Gastrocnemius medialis (tissue), 4 donors: ENCODE results near the gene MLN.

ENCODE experiments used
- POLR2A ChIP-seq, 2 donors: fragments of 450-650 bp; IDR thresholded peaks; one replicate each; pipeline ENCODE4 v1.6.1; 2017; ENCODE audit warnings: antibody characterized with exemption in 2 of 2, mild to moderate bottlenecking in 2 of 2, moderate library complexity in 2 of 2
- TF ChIP-seq, protein P1 (sequence below), 5 experiments: fragments of 450-650 bp in 3 of 5; fragments of 200-600 bp in 2 of 5; sonication (generic) in 2 of 5; IDR thresholded peaks in 4 of 5; conservative IDR thresholded peaks in 1 of 5; 1 replicate in 4 of 5; 2 replicates in 1 of 5; pipeline ENCODE4 v1.5.1; 2016 to 2019; ENCODE audit warnings: antibody characterized with exemption in 5 of 5, mild to moderate bottlenecking in 3 of 5, moderate library complexity in 3 of 5

GRCh38 chr6:33761581-33761921, 42.3 kb downstream of the MLN start:
- TF ChIP-seq, protein P1, sequence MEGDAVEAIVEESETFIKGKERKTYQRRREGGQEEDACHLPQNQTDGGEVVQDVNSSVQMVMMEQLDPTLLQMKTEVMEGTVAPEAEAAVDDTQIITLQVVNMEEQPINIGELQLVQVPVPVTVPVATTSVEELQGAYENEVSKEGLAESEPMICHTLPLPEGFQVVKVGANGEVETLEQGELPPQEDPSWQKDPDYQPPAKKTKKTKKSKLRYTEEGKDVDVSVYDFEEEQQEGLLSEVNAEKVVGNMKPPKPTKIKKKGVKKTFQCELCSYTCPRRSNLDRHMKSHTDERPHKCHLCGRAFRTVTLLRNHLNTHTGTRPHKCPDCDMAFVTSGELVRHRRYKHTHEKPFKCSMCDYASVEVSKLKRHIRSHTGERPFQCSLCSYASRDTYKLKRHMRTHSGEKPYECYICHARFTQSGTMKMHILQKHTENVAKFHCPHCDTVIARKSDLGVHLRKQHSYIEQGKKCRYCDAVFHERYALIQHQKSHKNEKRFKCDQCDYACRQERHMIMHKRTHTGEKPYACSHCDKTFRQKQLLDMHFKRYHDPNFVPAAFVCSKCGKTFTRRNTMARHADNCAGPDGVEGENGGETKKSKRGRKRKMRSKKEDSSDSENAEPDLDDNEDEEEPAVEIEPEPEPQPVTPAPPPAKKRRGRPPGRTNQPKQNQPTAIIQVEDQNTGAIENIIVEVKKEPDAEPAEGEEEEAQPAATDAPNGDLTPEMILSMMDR (IDR thresholded peaks at IDR 0.05 in 4 of 5, conservative IDR thresholded peaks at IDR 0.05 in 1 of 5): no peak
- no peak for TF ChIP-seq POLR2A (IDR thresholded peaks at IDR 0.05)
